HG02884 (cell line): Measurements from ENCODE around the gene PAFAH2.

Experiments
- ATAC-seq: cut with Tn5 transposase; IDR thresholded peaks from one replicate; pipeline ENCODE4 v1.9.1; 2021; ENCODE audit warnings: mild to moderate bottlenecking, moderate library complexity; ENCODE audit not compliant: unreplicated experiment

PAFAH2 gene

GRCh38 chr1:26015358-26015757 is 17.5 kb upstream of the PAFAH2 start:
- ATAC-seq: no peak

GRCh38 chr1:26014179-26014578 is 16.3 kb upstream of the PAFAH2 start:
- no peak for ATAC-seq

- ATAC-seq: no peak
Measured at GRCh38 chr1:26012864-26013263, 15.0 kb upstream of the PAFAH2 start.

GRCh38 chr1:26010825-26011224 is 13.0 kb upstream of the PAFAH2 start:
- ATAC-seq: no peak

- no peak for ATAC-seq
Measured at GRCh38 chr1:26009796-26010447, 12.1 kb upstream of the PAFAH2 start.

GRCh38 chr1:26006710-26007109 is 8.8 kb upstream of the PAFAH2 start:
- no peak for ATAC-seq

GRCh38 chr1:26005434-26006105 is 7.7 kb upstream of the PAFAH2 start:
- ATAC-seq: no peak

- no peak for ATAC-seq
Measured at GRCh38 chr1:26003756-26004155, 5.9 kb upstream of the PAFAH2 start.

- ATAC-seq: no peak
Measured at GRCh38 chr1:26003262-26003661, 5.4 kb upstream of the PAFAH2 start.

- ATAC-seq: no peak
Measured at GRCh38 chr1:25999041-25999800, 1.4 kb upstream of the PAFAH2 start.

- no peak for ATAC-seq
Measured at GRCh38 chr1:25996966-25997827, 666 bp downstream of the PAFAH2 start.

- no peak for ATAC-seq
Measured at GRCh38 chr1:25994402-25995150, 3.3 kb downstream of the PAFAH2 start.

GRCh38 chr1:25993197-25993951 is 4.5 kb downstream of the PAFAH2 start:
- no peak for ATAC-seq

GRCh38 chr1:25992689-25993171 is 5.1 kb downstream of the PAFAH2 start:
- no peak for ATAC-seq

- ATAC-seq: no peak
Measured at GRCh38 chr1:25991937-25992688, 5.8 kb downstream of the PAFAH2 start.

GRCh38 chr1:25990702-25991395 is 7.0 kb downstream of the PAFAH2 start:
- ATAC-seq: no peak

- ATAC-seq: no peak
Measured at GRCh38 chr1:25990251-25990650, 7.6 kb downstream of the PAFAH2 start.
